ENCODE measurements around the gene RUFY3. TPM values are rescaled to one million over a fixed set of nuclear protein-coding genes. Genes with fewer than 3 reads are reported as not detected.

Gene RUFY3
- total and polyA plus RNA-seq, 2 of the 4 experiments (the other 2 are of a cell fraction) = 19.6 to 28.9 TPM

- peaks cover 28% of the 10 kb centered on the region; the same call in 1 of the 2 replicates for H4K20me1 ChIP-seq (ENCODE audit: insufficient read depth, low read length)
- ChIA-PET POLR2A (ENCODE audit: unreplicated experiment) (no interaction called here), CTCF (no interaction called here)
- H4K8ac ChIP-seq (ENCODE audit: low read depth in 2 of 2, low read length in 2 of 2) = no peak overlapping the region
- H3K18ac ChIP-seq (ENCODE audit: low read depth, low read length) = no peak overlapping the region
- H3K36me3 ChIP-seq (ENCODE audit: control insufficient read depth, insufficient read depth, low read length) = no peaks in the 10 kb centered on the region
- no peak overlapping the region for H3K4me2 ChIP-seq (ENCODE audit: low read depth, low read length)
- H2AFZ ChIP-seq (replicated peaks; ENCODE audit: low read length, poor library complexity) = no peak overlapping the region
- no peak overlapping the region for H2BK20ac ChIP-seq (ENCODE audit: low read depth, low read length)
- DNase-seq = no peak
- no CpG with 5 or more reads among the region's 2 CpGs for WGBS, 2 experiments (ENCODE audit: extremely low coverage in 2 of 2, insufficient read length in 1 of 2)
- intact Hi-C loops (cut with micrococcal nuclease) = no loop called here
- H2BK5ac ChIP-seq (ENCODE audit: low read depth, low read length, poor library complexity, severe bottlenecking) = no peak overlapping the region
- H3K14ac ChIP-seq (replicated peaks; ENCODE audit: low read depth, low read length) = no peak overlapping the region
- no peak overlapping the region for H3K9ac ChIP-seq (ENCODE audit: low read depth, low read length)
- H2BK120ac ChIP-seq (ENCODE audit: low read depth, low read length) = no peak overlapping the region
- H3K27ac ChIP-seq (ENCODE audit: insufficient read depth, low read length) = no peak overlapping the region
- no peak overlapping the region for H3K23ac ChIP-seq (ENCODE audit: low read depth, low read length)
- no peak overlapping the region for H3K56ac ChIP-seq (ENCODE audit: extremely low read depth, insufficient read depth, low read length)
- no TSS peak for BruUV-seq (replicated peaks)
- no peak overlapping the region for H3K4ac ChIP-seq (ENCODE audit: low read depth, low read length)
- H3K4me1 ChIP-seq (ENCODE audit: control insufficient read depth, insufficient read depth, low read length) = peaks cover 8% of the 10 kb centered on the region
- no peak overlapping the region for H3K4me3 ChIP-seq (ENCODE audit: insufficient read depth, low read depth, low read length)
- H3K79me1 ChIP-seq (ENCODE audit: low read depth in 1 of 2, low read length in 2 of 2) = peaks cover 21 to 51% of the 10 kb centered on the region in 2 experiments
- H4K5ac ChIP-seq (ENCODE audit: low read depth, low read length) = no peak overlapping the region
- TF ChIP-seq MAZ (IDR thresholded peaks at IDR 0.05; ENCODE audit: borderline replicate concordance, low read depth, low read length) = no peak
- TF ChIP-seq, protein P1, sequence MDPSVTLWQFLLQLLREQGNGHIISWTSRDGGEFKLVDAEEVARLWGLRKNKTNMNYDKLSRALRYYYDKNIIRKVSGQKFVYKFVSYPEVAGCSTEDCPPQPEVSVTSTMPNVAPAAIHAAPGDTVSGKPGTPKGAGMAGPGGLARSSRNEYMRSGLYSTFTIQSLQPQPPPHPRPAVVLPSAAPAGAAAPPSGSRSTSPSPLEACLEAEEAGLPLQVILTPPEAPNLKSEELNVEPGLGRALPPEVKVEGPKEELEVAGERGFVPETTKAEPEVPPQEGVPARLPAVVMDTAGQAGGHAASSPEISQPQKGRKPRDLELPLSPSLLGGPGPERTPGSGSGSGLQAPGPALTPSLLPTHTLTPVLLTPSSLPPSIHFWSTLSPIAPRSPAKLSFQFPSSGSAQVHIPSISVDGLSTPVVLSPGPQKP (IDR thresholded peaks at IDR 0.05; ENCODE audit: borderline replicate concordance, low read depth, low read length) = no peak
- TF ChIP-seq USF2 (IDR thresholded peaks at IDR 0.05; ENCODE audit: low read depth, low read length) = no peak
- no peak for TF ChIP-seq BHLHE40 (IDR thresholded peaks at IDR 0.05; ENCODE audit: low read depth, low read length)
- TF ChIP-seq NFE2L2 (IDR thresholded peaks at IDR 0.05; ENCODE audit: low read depth, low read length) = no peak
- no peak for TF ChIP-seq SMC3 (IDR thresholded peaks at IDR 0.05; ENCODE audit: low read depth, low read length)
- TF ChIP-seq POLR2A (IDR thresholded peaks at IDR 0.05; ENCODE audit: low read depth, low read length) = no peak
- TF ChIP-seq CHD1 (IDR thresholded peaks at IDR 0.05; ENCODE audit: low read depth, low read length) = no peak
- TF ChIP-seq CEBPB (IDR thresholded peaks at IDR 0.05; ENCODE audit: low read depth, low read length) = no peak
- no peak for TF ChIP-seq RFX5 (IDR thresholded peaks at IDR 0.05; ENCODE audit: low read depth, low read length)
- TF ChIP-seq RCOR1 (IDR thresholded peaks at IDR 0.05; ENCODE audit: insufficient replicate concordance, low read length) = no peak
- no peak for TF ChIP-seq FOS (IDR thresholded peaks at IDR 0.05; ENCODE audit: low read depth, low read length)
- no peak for TF ChIP-seq MXI1 (IDR thresholded peaks at IDR 0.05; ENCODE audit: borderline replicate concordance, low read depth, low read length)
- no peak for TF ChIP-seq MAFK (IDR thresholded peaks at IDR 0.05; ENCODE audit: low read depth, low read length)
- TF ChIP-seq, protein P2, sequence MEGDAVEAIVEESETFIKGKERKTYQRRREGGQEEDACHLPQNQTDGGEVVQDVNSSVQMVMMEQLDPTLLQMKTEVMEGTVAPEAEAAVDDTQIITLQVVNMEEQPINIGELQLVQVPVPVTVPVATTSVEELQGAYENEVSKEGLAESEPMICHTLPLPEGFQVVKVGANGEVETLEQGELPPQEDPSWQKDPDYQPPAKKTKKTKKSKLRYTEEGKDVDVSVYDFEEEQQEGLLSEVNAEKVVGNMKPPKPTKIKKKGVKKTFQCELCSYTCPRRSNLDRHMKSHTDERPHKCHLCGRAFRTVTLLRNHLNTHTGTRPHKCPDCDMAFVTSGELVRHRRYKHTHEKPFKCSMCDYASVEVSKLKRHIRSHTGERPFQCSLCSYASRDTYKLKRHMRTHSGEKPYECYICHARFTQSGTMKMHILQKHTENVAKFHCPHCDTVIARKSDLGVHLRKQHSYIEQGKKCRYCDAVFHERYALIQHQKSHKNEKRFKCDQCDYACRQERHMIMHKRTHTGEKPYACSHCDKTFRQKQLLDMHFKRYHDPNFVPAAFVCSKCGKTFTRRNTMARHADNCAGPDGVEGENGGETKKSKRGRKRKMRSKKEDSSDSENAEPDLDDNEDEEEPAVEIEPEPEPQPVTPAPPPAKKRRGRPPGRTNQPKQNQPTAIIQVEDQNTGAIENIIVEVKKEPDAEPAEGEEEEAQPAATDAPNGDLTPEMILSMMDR (conservative IDR thresholded peaks at IDR 0.05; ENCODE audit: low read depth, low read length) = no peak
- TF ChIP-seq RAD21 (IDR thresholded peaks at IDR 0.05; ENCODE audit: low read length) = no peak
- H4K91ac ChIP-seq (ENCODE audit: insufficient read depth, low read depth, low read length) = no peak overlapping the region
- in situ Hi-C loops (cut with MboI; ENCODE audit: low sequenced_read_pairs) = no loop called here
- dilution Hi-C loops (cut with HindIII; ENCODE audit: low sequenced_read_pairs, unreplicated experiment) = no loop called here
- peaks cover 9% of the 10 kb centered on the region; the same call in 1 of the 2 replicates for H3K9me1 ChIP-seq (ENCODE audit: insufficient read depth, low read length)
- H3K9me3 ChIP-seq (ENCODE audit: control insufficient read depth, insufficient read depth, low read length) = no peaks in the 10 kb centered on the region
- H2AK5ac ChIP-seq (ENCODE audit: low read depth, low read length) = no peak overlapping the region
- H2AK9ac ChIP-seq (replicated peaks; ENCODE audit: low read depth, low read length, poor library complexity) = no peak overlapping the region
- no peak for ATAC-seq (ENCODE audit: low read depth)
- H2BK15ac ChIP-seq (ENCODE audit: low read depth, low read length) = no peak overlapping the region
- no peaks in the 10 kb centered on the region for H3K27me3 ChIP-seq (ENCODE audit: control insufficient read depth, insufficient read depth, low read length)
Observed at GRCh38 chr4:70737409-70737808, 15.6 kb downstream of the RUFY3 start.

All from IMR-90 (cell line).